Embryonic facial prominence (tissue), 1 donor: ENCODE results near the gene MCUB.
"Not testable (repeated sequence)": the region's sequence is repeated elsewhere in the genome, so short reads cannot be mapped to it uniquely, and the experiment has no call there.

Experiments
- DNase-seq: peaks from one replicate; pipeline ENCODE4 v3.0.0-alpha.2; 2016; ENCODE audit errors: extremely low spot score

The MCUB gene

DNA sequence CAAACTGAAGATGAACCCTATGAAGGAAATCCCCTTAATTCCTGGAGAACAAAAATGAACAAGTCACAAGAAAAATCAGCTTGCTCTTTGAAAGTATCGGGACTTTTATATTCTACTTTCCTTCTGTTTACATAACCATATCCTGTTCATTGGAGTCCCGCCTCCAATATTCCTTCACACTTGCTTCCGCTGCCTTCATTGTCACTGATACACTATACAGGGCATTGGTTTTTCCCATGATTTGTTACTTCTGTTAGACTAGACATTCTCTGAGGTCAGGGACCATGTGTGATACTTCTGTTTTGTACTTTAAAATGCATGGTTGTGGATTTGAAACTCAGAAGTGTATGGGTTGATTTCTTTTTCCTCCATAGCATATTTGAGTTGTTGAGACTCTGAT lies 18.8 kb downstream of the MCUB start:
- DNase-seq, result no peak

DNA sequence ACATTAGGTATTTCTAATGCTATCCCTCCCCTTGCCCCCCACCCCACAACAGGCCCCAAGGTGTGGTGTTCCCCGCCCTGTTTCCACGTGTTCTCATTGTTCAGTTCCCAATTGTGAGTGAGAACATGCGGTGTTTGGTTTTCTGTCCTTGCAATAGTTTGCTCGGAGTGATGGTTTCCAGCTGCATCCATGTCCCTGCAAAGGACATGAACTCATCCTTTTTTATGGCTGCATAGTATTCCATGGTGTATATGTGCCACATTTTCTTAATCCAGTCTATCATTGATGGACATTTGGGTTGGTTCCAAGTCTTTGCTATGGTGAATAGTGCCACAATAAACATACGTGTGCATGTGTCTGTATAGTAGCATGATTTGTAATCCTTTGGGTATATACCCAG lies 20.0 kb downstream of the MCUB start:
- DNase-seq, result not testable (repeated sequence)

DNA sequence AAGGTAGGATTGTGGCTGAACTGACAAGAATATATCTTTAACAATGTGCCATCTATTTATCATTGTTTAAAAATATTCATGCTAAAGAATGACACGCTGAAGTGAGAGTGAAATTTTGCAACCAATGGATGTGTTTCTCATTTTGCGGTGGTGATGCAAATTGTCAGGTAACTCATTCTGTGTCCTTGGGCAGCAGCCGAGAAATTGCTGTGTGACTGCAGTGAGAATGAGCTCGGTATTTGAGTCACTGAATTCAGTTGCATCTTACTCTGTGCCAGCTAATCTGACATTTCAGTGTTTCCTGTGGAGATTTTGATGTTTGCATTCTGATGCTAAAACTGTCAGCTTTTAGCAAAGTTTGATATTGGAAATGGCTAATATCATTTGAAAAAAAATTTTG lies 28.1 kb downstream of the MCUB start:
- no peak for DNase-seq

DNA sequence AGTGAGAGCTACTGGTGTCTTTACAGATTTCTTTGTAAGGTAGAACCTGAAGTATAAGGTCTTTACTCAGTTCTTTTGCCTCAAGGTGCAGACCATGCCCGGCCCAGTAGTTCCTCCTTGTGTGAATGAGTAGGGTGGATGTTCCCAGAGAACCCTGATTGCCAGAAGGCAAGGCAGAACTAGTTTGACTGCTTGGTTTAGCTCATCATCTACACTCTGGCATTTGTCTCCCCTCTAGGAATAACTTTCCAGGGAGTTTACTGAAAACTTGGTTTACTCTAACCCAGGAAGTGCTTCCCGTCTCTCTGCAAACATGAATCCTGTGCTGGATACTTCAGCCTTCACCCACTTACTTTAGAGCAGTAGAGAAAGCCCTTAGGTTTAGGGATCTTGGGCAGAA lies 29.1 kb downstream of the MCUB start:
- DNase-seq, result no peak

DNA sequence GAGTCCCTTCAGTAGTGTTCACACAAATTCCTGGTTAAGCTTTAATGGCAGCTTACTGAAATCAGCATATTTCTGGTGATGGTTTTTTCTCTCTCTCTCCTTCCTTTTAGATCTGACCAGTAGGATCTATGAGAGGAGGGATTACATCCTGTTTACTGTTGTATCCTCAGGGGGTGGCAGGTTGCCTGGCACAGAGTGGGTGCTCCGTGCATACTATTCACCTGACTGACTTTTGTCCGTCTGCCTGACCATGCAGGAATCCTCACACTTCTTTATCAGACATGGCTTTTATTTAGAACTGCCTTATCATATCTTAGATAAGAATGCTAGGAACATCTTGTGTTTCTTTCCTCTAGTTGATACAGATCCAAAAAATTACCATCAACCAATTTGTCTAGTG lies 29.6 kb downstream of the MCUB start:
- DNase-seq, result no peak

DNA sequence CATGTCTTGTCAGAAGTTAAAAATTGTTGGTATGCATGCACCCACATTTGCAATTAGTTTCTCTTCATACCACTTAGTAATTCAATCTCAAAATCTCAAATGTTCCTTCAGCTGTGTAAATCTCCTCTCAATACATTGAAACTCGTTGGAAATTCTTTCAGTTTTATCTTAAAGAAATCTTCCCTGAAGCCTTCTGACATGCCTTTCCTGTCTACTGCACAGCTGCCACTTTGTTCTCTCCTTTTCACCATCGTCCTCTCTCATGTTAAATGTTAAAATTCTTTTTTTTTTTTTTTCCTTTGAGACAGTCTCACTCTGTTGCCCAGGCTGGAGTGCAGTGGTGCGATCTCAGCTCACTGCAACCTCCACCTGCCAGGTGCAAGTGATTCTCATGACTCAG lies 30.9 kb downstream of the MCUB start:
- no peak for DNase-seq

DNA sequence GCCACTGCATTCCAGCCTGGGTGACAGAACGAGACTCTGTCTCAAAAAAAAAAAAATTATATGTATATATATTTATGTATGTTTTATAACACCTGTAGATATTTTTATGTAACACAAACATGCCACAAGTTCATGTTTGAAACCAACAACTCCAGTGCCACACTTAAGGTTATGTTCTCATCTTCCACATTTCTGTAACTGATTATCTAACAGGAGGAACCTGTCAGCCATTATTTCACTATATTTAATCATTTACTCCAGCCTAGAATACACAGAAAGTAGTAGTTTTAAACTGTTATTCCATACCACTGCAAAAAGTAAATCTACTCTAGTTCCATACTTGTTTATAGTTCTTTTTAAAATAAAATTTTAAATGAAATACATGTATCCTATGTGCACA lies 32.3 kb downstream of the MCUB start:
- DNase-seq, result no peak

DNA sequence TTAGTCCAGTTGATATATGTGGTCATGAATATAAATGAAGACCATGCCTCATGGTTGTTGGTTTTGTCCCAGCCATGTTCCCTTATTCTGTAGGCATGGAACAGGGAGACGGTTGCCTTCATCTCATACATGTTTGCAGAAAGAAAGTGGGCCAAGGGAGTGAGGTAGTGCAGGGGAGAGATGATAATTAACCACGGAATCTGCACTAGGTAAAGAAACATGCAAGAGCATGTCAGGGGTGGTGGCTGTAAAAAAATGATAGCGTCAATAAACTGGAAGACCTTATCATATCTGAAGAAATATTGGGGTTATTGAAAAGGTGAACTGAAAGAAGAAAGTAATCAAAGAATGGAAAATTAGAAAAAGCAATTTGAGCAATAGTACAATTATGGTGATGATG lies 35.1 kb downstream of the MCUB start:
- DNase-seq, result not testable (repeated sequence)

DNA sequence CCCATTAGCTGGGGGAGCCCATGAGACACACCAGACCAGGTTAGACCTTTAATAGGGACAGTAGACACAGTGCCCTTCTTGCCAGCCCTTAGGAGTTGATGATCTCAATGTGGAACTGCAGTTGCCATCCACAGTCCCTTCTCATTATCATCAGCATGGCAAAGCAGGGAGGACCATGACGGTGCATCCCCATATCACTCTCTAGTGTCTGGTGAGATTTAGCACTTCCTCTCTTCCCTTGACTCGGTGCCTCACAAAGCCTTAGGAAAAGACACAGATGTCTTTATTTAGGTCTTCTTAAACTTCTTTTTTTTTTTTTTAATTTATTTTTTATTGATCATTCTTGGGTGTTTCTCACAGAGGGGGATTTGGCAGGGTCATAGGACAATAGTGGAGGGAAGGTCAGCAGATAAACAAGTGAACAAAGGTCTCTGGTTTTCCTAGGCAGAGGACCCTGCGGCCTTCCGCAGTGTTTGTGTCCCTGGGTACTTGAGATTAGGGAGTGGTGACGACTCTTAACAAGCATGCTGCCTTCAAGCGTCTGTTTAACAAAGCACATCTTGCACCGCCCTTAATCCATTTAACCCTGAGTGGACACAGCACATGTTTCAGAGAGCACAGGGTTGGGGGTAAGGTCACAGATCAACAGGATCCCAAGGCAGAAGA lies 36.5 kb downstream of the MCUB start:
- not testable (repeated sequence) for DNase-seq

DNA sequence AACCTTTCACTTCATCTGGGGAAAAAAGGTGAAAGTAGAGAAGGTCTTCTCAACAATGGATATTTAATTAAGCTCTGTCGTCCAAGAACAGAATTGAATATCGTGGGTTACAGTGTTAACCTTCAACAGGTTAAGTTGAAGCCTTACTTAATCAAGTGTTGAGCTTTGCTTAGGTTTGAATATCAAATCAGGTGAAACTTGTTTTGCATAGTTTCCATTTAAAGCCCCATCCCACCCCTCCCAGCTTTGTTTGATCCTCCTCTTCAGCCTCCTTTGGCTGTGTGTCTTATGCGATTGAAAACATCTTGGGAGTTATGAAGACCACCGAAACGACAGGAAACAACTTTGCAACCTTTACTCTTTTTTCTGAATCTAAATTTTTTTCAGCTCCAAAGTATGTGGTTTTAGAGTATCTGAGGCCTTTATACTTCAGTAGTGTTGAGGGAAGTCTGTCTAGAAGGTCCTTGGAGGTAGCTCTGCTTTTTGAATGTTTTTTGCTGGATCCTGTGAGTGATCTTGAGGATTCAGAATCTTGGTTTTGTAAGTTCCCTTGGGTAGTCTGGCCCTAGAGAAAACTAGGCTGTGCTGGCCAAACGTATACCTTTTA lies 39.1 kb downstream of the MCUB start:
- no peak for DNase-seq

DNA sequence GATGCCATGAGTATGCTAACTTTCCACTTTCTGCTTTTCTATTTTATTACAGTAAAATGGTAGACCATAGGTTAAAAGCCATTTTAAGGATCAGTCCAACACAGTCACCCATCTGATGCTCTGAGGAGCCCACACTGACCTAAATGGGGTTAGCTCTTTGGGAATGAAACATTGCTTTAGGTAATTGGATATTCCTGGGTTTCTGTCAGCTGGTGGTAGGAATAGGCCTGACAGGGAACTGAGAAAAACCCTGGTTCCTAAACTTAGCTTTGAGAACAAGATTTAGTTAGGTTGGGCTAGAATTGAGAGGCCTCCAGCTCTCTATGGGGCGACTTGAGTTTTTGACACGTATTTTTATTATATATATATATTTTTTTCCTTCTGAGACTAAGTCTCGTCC lies 40.4 kb downstream of the MCUB start:
- DNase-seq, result no peak

DNA sequence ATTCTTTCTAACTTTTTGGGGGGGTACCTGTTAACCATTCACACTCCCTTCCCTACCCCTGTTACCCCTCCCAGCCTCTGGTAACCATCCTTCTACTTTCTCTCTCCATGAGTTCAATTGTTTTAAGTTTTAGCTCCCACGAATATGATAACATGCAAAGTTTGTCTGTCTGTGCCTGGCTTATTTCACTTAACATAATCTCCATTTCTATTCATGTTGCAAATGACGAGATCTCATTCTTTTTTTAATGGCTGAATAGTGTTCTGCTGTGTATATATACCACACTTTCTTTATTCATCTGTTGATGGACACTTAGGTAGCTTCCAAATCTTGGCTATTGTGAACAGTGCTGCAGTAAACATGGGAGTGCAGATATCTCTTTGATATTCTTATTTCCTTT lies 41.3 kb downstream of the MCUB start:
- DNase-seq, result no peak

DNA sequence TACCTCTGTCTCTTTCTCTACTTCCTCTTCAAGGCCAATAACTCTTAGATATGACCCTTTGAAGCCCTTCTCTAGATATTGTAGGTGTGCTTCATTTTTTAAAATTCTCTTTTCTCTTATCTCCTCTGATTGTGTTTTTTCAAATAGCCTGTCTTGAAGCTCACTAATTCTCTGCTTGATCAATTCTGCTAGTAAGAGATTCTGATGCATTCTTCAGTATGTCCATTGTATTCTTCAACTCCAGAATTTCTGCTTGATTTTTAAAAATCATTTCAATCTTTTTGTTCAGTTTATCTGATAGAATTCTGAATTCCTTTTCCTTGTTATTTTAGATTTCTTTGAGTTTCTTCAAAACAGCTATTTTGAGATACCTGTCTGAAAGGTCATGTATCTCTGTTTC lies 47.9 kb downstream of the MCUB start:
- DNase-seq, result no peak

DNA sequence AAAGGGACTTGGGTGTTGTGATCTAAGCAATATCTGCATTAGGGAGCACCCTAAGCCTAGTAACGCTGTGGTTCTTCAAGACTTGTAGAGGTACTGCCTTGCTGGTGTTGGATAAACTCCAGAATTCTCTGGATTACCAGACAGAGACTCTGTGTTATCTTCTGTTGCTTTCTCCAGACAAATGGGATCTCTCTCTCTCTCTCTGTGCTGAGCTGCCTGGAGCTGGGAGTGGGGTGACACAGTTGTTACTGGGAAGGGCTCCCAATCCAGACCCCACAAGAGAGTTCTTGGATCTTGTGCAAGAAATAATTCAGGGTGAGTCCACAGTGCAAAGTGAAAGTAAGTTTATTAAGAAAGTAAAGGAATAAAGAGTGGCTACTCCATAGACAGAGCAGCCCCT lies 48.8 kb downstream of the MCUB start:
- no peak for DNase-seq

DNA sequence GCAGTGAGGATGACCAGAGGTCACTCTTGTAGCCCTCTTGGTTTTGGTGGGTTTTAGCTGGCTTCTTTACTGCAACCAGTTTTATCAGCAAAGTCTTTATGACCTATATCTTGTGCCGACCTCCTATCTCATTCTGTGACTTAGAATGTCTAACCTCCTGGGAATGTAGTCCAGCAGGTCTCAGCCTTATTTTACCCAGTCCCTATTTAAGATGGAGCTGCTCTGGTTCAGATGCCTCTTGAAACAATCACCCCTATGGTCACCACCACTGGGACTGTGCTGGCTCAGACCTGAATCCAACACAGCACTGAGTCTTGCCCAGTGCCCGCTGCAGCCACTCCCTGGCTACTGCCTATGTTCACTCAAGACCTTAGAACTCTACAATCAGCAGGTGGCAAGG lies 49.4 kb downstream of the MCUB start:
- DNase-seq, result no peak

DNA sequence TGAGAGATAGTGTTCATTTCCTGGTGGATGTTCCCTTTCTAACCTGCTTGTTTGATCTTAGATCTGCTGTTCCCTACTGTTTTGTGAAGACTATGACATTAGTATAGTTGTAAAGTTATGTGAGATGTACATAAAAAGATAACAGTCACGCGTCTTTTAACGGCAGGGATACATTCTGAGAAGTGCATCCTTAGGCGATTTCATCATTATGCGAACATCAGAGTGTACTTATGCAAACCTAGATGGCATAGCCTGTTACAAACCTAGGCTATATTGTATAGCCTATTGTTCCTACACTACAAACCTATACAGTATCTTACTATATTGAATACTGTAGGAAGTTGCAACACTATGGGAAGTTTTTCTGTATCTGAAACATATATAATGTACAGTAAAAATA lies 50.4 kb downstream of the MCUB start:
- DNase-seq, result no peak

DNA sequence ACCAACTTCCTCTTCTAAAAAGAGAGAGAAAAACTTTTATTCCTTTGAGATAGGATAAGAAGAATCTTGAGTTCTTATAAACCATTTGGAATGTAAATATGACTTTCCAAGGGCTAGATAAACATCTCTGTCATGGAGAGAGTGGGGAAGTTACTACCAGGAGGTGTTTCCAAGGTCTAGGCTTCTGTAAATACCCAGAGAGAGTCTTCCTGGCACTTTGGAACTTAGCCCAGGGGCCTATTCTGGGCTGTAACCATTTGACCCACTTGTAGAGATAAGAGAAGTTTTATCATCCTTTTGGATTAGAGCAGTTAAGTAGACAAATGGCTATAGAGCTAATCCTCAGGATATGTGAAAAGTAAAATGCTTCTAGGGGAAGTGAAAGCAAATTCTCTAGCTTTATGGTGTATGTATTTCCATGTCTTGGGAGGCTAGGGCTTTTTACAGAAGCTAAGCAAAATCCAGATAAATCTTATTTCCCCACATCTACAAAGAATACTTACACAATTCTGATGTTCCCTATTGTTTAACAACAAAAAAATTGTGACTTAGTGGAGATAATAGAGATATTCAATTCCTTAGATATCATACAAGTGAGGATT lies 51.1 kb downstream of the MCUB start:
- DNase-seq, result no peak

DNA sequence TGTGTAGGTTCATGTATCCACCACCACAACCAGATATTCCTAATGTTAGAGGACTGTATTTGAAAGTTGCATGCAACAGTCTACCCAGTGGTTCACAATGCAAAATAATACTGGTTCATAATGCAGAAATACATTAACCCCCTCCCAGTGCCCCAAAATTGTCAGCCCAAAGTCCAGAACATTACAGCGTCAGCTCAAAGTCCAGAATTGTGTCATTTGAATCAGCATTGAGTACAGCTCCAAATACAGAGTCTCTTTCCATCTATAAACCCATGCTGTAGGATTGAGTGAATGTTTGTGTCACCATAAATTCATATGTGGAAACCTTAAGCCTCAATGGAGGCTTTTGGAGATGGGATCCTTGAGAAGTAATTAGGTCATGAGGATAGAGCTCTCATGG lies 54.0 kb downstream of the MCUB start:
- DNase-seq, result no peak

DNA sequence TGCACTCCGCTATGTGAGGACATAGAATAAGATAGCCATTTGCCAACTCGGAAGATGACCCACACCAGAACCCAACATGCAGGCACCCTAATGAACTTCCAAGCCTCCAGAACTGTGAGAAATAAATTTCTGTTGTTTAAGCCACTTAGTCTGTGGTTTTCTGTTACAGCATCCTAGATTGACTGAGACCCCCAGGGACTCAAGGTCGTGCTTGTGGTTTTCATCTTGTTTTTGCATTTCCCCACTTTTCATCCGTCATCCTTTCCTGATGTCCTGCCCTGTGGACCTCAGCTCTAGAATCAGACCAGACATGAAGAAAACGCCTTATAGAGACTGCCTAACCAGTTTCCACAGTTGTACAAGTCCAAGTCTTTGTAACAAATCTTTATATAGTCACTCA lies 54.4 kb downstream of the MCUB start:
- DNase-seq, result no peak

DNA sequence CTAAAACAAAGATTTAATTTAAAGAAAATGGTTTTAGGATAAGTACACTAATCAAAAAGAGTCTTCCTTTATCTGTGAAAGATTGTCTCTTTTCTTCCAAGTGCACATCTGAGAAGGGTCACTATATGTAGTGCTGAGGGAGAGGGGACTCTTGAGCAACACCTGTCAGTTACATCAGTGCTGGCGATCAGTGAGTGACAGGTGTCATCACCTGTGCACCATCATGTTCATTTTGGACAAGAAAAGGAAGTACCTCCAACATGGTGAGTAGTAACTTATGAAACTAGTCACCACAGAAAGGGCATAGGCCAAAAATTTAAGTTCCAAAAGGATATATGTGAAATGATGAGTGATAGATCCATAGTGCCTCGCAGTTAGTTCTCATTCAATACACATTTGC lies 55.7 kb downstream of the MCUB start:
- no peak for DNase-seq

DNA sequence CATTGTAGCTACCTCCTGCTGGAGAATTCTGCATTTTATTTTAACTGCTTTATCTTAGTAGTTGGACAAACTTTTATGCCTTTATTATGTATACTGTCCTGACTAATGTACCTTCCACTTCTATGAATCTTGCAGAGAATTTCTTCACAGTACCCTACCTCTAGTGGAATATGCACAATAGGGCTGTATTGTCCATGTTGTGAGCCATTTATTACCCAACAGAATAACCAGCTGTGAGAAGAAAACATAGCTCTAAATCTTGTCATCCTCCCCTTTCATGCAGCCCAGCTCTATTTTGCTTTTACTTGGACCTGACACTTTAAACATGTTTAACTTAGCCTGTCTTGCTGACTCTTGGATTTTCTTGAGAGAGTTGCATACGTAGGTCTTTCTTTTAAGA lies 56.2 kb downstream of the MCUB start:
- no peak for DNase-seq

DNA sequence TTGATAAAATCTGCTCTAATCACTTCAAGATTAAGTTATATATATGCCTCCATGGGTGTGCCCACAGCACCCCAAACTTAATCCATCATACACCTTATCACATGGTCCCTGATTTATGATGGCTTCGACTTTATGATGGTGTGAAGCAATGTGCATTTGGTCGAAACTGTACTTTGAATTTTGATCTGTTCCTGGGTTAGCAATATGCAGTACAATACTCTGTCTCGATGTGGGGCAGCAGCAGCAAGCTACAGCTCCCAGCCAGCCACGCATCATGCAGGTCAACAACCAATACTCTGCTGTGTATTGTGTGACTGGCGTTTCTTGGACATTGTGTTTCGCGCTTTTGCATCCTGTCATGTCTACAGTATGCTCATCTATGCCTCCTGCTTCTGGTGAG lies 62.6 kb downstream of the MCUB start:
- DNase-seq, result no peak

DNA sequence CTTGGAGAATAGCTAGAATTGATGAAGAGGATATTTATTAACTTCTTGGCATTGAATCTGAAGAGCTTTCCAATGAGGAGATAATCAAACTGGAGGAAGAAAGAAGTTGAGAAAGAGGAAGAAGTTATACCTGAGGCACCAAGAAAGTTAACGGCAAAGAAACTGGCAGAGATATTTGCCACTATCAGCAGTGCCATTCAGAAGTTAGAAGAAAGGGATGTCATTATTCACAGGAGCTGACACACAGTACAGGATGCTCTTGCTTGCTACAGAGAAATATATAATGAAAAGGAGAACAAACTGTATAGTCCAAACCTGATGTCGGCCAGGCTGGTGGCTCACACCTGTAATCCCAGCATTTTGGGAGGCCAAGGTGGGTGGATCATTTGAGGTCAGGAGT lies 64.5 kb downstream of the MCUB start:
- DNase-seq, result no peak

DNA sequence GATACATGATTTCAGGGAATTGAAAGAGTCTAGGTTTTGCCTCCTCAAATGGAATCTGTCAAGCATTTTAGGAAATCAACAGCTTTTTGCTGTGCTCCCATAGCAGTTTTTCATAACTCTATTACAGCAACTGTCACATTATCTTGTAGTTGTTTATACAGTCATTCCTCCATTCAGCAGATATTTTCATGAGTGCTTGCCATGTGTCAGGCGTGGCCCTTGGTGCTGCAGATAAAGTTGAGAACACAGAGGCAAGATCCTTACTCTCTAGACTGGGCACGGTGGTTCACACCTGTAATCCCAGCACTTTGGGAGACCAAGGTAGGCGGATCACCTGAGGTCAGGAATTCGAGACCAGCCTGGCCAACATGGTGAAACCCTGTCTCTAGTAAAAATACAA lies 67.3 kb downstream of the MCUB start:
- DNase-seq, result no peak
